Esophagus muscularis mucosa (tissue), 4 donors: ENCODE data around the gene PHLPP1.

Experiments
- CTCF ChIP-seq, 3 experiments: fragments of 200-600 bp in 2 of 3; fragments of 450-650 bp in 1 of 3; sonication (generic) in 2 of 3; IDR thresholded peaks; one replicate each; pipeline ENCODE4 v1.5.1; 2017 to 2019; ENCODE audit warnings: antibody characterized with exemption in 3 of 3, mild to moderate bottlenecking in 2 of 3, moderate library complexity in 1 of 3
- EP300 ChIP-seq: sonication (generic); formaldehyde crosslinking; IDR thresholded peaks from one replicate; pipeline ENCODE4 v1.6.1; 2017; ENCODE audit warnings: antibody characterized with exemption
- POLR2AphosphoS5 ChIP-seq, 2 donors: sonication (generic); formaldehyde crosslinking; IDR thresholded peaks; one replicate each; pipeline ENCODE4 v1.6.1; 2017; ENCODE audit warnings: antibody characterized with exemption in 2 of 2

GRCh38 chr18:62898359-62898758 is 183.0 kb downstream of the PHLPP1 start:
- TF ChIP-seq CTCF (IDR thresholded peaks at IDR 0.05) (no peak), POLR2AphosphoS5 (IDR thresholded peaks at IDR 0.05) (no peak), EP300 (no peak)
